K562 treated with DMSO at 1 percent for 12 hours (cell line): ENCODE data around the gene KIF1C. TPM values are rescaled to one million over a fixed set of nuclear protein-coding genes. Genes with fewer than 3 reads are reported as not detected.

Experiments
- total RNA-seq: library from RNA; unstranded; fragments of 300-600 nt; gene quantifications from 2 replicates; pipeline ENCODE4 v1.2.3, GENCODE V29; 2022; ENCODE audit not compliant: insufficient read depth

Gene KIF1C
- total RNA-seq: 8.6 and 14.7 TPM in 2 replicates

GRCh38 chr17:4997302-4998026 is at the start of gene KIF1C, which contains the start of gene INCA1:
KIF1C (plus strand) TSS chr17:4997950; CDS start chr17:5000247, 2,297 bp downstream.
INCA1 (minus strand) TSS chr17:4997522; CDS start chr17:4994437, 3,085 bp downstream.

GRCh38 chr17:4948166-4948930 is 49.4 kb upstream of the KIF1C start, which contains the start of gene PFN1:
PFN1 (minus strand) TSS chr17:4948530; CDS start chr17:4948394, 136 bp downstream.

GRCh38 chr17:4950746-4951204 is 47.0 kb upstream of the KIF1C start, which contains the start of gene ENO3:
ENO3 (plus strand) TSS chr17:4951119; CDS start chr17:4951830, 711 bp downstream.

GRCh38 chr17:4967539-4968485 is 29.9 kb upstream of the KIF1C start, which contains the start of gene SPAG7:
SPAG7 (minus strand) TSS chr17:4967817; CDS start chr17:4967804, 13 bp downstream.

GRCh38 chr17:4986951-4987766 is 10.6 kb upstream of the KIF1C start, which contains the start of gene CAMTA2:
CAMTA2 (minus strand) TSS chr17:4987675; CDS start chr17:4986222, 1,453 bp downstream.

GRCh38 chr17:5035315-5035714 is 37.6 kb downstream of the KIF1C start, which contains the start of gene SLC52A1:
SLC52A1 (minus strand) TSS chr17:5035426; CDS start chr17:5034606, 820 bp downstream.

Other genes starting within 250 kb of the KIF1C start
- not detected in 2 replicates for gene TM4SF5, start 226.1 kb upstream of the KIF1C start, total RNA-seq
- gene VMO1, start 211.6 kb upstream of the KIF1C start, total RNA-seq: not detected in 2 replicates
- 1.0 and 1.7 TPM in 2 replicates for gene GLTPD2, start 209.0 kb upstream of the KIF1C start, total RNA-seq
- 171 and 204 TPM in 2 replicates for gene PSMB6, start 201.8 kb upstream of the KIF1C start, total RNA-seq
- 10.0 and 10.2 TPM in 2 replicates for gene PLD2, start 190.8 kb upstream of the KIF1C start, total RNA-seq
- 11.8 and 28.5 TPM in 2 replicates for gene MINK1, start 164.6 kb upstream of the KIF1C start, total RNA-seq
- 0.31 TPM in 1 of 2 replicates, not detected in the other for gene C17orf107, start 98.4 kb upstream of the KIF1C start, total RNA-seq
- gene CHRNE, start 94.9 kb upstream of the KIF1C start, total RNA-seq: not detected in 2 replicates
- 1.9 TPM in 1 of 2 replicates, not detected in the other for gene GP1BA, start 65.7 kb upstream of the KIF1C start, total RNA-seq
- gene SLC25A11, start 57.9 kb upstream of the KIF1C start, total RNA-seq: 56.3 and 66.0 TPM in 2 replicates
- 44.1 and 44.9 TPM in 2 replicates for gene RNF167, start 57.7 kb upstream of the KIF1C start, total RNA-seq
- 500 and 571 TPM in 2 replicates for gene PFN1, start 49.4 kb upstream of the KIF1C start, total RNA-seq
- 11.9 and 14.1 TPM in 2 replicates for gene ENO3, start 46.8 kb upstream of the KIF1C start, total RNA-seq
- 39.6 and 41.2 TPM in 2 replicates for gene SPAG7, start 30.1 kb upstream of the KIF1C start, total RNA-seq
- 15.5 and 24.6 TPM in 2 replicates for gene CAMTA2, start 10.3 kb upstream of the KIF1C start, total RNA-seq
- gene INCA1, start 428 bp upstream of the KIF1C start, total RNA-seq: not detected in 2 replicates
- gene SLC52A1, start 37.5 kb downstream of the KIF1C start, total RNA-seq: not detected in 2 replicates
- gene ZFP3, start 80.5 kb downstream of the KIF1C start, total RNA-seq: not detected in 2 replicates
- 5.3 and 10.8 TPM in 2 replicates for gene ZNF232, start 113.9 kb downstream of the KIF1C start, total RNA-seq
- not detected in 2 replicates for gene USP6, start 118.1 kb downstream of the KIF1C start, total RNA-seq
- 0.45 and 4.1 TPM in 2 replicates for gene ZNF594, start 193.9 kb downstream of the KIF1C start, total RNA-seq
- gene SCIMP, start 236.9 kb downstream of the KIF1C start, total RNA-seq: 0.26 TPM in 1 of 2 replicates, not detected in the other